Limb (tissue), 2 donors: ENCODE data around the gene AGER.
"Not testable (repeated sequence)": the region's sequence is repeated elsewhere in the genome, so short reads cannot be mapped to it uniquely, and the experiment has no call there.

Experiments
- DNase-seq, 2 donors: peaks; one replicate each; pipeline ENCODE4 v3.0.0-alpha.2; 2016; ENCODE audit errors: extremely low spot score in 2 of 2

The AGER gene

DNA sequence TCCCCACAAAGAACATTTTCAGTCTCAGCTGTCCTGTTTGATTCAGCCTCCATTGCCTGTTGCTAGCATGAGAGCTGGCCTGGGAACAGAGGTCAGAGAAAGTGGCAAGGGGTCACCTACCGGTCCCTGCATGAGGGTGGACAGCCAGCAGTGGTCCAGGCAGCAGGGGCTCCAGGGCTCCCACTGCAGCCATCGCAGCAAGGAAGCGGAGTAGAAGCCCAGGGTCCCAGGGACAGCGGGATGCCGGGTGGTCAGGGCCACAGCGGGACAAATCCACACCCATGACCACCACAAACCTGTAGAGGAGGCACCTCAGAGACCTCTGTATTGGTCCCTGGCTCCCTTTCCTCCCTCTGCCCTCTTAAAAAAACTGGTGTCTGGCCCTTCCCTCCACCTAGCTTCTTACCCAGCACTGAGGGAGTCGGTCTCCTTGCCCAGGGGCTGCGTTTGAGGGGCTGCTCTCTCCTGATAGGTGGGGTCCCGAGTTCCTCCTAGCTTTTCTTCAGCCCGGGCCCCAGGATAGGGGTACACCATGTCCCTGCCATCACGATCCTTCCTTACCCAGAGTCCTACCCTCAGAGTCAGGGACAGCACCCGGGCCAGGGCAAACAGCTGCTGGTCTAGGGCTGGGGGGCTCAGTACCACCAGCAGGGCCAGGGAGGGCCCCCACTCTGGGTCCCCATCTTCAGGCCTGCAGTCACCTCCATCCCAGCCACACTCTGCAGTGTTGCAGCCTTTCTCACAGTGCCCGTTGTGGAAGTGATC lies 16.8 kb upstream of the AGER start:
- DNase-seq = no peak

DNA sequence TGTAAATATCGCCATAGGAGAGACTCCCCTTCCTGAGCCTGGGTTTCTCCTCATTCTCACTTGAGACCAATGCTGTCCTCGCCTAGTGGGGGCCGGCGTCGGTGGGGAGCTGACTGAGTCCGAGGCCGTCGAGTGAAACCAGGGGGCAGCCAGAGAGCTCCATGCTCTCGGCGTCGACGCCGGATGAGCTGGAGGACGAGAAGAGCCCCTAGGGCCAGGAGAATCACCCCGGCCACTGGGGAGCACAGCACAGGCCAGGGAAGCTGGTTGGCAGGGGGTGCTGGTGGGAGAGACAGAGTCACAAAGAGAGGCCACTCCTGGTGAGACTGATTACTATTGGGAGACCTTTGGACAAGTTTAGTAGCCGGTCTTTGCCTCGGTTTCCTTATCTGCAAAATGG lies 14.8 kb upstream of the AGER start:
- DNase-seq = no peak

DNA sequence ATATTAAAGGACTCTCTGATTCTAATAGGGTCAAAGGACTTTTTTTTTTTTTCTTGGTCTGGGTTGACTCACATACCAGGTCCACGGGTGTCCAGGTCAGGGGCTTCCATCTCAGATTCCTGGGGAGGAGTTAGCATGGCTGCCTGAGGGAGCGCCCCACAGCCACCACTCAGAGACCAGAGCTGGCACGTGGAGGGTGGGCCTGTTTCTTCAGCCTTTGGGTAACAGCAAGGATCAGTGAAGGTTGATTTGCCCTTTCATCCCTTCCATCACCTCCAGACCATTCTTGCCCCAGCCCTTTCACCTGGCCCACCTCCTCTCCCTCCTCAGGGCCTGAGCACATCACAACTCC lies 14.3 kb upstream of the AGER start:
- no peak for DNase-seq

DNA sequence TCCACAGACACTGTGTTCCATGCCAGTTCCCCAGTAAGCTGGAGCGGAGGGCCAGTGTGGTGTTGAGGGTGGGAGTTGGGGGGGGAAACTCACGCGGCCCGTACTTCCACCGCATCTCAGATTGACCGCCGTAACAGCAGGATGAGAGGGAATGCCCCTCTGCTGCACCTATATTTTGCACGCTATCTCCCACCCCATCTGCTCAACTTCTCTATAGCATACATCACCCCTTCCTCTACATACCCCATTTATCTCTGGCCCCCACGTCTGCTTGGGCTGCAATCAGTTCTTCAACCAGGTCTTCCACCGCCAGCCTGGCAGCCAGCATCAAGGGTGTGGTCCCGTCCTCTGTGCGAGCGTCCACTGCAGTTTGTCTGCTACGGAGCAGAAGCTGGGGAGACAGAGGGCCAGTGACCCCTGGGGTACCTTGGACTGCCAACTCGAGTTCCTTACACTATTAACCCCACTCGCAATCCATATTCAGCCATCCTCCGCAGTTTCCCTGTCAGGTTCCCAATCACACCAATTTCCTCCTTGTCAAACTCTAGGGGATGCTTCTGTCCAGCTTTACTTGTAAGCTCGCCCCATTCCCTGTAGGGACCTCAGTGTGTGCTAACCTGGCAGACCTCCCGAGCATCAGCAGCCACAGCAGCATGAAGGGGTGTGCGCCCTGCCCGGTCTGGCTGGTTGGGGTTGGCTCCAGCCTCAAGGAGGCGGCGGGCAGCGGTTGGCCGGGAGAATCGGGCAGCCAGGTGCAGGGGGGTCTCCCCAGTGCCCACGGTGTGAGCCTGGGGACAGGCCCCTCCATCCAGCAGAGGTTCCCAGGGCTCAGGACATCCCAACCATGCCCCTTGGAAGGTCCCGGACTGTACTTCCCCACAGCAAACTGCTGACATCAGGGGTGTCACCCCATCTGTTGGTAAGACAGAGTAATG lies 12.9 kb upstream of the AGER start:
- DNase-seq = peak in 1 of 2 donors; percentile 67

DNA sequence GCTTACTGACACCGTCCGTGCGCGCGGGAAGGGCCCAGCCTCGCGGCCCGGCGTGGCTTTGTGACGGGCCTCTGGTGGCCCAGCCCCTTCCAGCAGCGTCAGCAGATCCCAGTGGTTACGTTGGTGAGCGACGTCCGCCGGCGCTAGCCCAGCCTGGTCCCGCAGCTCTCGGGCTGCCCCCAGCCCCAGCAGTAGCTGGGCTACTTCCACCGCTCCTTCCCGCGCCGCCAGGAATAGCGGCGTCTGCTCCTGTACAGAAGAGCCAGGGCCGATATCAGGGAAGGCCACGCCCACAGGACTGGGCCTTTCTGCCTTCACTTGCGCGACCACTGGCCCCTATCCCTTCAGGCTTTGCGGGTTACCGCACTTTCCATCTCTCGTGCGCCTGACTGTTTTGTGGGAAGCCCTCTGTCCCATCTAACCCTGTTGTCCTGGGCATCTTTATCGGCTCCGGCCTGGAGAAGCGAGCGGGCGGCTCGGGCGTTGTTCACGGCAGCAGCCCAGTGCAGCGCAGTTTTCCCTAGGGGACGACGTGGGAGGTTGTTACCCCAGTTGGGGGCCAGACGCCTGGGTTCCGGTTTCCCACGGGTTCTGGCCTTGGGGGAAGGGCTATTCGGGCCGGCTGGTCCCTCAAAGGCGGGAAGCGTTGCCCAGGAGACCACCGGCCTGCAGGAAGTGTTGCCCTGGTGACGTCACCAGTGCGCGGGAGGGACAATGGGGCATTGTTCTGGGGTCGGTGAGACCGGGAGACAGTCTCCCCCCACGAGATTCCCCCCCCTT lies 12.0 kb upstream of the AGER start:
- DNase-seq = peak; percentile 88 to 96

DNA sequence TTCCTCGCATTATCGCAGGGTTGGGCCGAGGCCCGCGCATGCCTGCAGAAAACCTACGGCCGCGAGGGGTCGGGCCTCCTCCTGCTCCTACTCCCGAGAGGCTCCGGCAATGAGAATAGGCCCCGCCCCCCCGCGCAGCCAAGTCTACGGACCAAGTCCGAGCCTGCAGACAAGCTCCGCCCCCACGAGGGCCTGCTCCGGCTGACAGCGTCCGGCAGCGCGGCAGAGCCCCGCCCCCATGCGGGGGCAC lies 11.5 kb upstream of the AGER start:
- peak; percentile 100 for DNase-seq

DNA sequence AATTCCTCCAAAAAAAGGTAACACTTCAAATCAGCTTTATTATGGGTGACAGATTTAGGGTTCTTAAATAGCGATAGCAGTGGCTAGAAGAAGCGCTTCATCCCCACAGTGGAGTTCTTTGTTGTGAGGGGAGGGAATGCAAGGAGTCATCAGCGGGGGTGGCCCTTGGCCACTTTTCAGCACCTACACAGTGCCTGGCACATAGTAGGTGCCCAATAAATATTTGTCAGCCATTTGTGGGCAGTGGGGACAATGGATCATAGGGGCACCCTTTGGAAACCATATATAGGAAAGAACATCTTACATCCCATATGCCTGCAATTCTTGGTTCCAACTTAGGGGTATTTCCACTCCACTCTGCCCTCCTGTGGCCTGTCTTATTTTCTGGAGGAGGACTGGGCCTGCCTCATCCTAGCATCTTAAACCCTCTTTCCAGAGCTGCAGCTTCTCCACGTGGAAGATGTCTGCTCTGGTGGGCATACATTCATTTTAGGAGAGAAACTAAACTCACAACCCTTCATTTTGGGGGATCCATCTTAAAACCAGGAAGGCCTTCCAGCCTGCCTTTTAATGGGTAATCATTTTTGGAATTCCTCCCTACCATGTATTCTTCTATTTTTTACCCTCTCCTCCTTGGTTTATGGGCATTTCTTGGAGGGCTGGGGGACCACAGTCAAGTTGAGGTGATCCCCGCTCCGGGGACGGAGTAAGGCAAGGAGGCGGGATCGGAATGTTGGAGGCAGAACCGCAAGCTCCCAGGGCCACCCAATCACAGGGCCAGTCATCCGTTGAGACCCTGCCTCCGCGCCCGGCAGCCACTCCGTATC lies 11.0 kb upstream of the AGER start:
- peak; percentile 45 to 66 for DNase-seq

DNA sequence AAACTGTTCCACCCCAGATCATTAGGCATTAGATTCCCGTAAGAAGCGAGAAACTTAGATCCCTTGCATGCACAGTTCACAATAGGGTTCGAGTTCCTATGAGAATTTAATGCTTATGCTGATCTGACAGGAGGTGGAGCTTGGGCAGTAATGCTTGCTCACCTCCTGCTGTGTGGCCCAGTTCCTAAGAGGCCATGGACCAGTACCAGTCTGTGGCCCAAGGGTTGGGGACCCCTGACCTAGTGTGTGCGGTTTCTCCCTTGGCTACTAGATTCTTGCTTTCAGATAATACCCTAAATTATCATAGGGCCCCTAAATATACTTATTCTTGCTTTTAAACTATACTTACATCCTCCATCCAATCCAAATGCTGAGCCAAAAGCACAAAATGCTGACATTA lies 10.3 kb upstream of the AGER start:
- no peak for DNase-seq

DNA sequence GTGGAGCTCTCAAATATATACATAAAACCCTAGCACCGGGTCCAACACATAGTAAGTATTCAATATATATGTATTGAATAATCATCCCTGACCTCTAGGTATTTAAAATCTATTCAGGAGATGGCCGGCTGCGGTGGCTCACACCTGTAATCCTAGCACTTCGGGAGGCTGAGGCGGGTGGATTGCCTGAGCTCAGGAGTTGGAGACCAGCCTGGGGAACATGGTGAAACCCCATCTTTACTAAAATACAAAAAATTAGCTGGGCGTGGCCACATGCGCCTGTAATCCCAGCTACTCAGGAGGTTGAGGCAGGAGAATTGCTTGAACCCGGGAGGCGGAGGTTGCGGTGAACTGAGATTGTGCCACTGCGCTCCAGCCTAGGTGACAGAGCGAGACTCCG lies 9.0 kb upstream of the AGER start:
- DNase-seq = not testable (repeated sequence)

DNA sequence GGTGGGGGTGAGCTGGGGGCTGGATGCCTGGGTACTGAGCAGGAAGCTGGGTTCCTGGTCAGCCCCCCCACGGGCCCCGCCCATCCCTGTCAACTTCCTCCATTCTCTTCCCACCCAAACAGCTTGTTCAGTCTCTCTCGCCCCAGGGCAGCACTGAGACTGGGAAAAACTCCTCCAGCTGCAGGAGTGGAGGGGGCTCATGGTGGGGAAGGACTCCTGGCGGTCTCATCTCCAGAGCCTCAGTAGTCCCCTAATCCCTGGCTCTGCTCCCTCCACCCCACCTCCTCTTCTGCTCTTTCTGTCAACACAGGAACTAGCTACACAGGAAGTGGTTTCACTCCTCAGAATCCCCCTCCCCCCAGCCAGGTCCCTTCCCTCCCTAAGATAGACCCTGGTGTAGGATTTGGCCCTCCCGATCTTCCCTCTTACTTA lies 8.6 kb upstream of the AGER start, which contains the start of gene GPSM3:
TSS of gene GPSM3 (minus strand) at position 36 of the 432 bp plus-strand sequence. CDS start 130 bp downstream, outside the sequence.
- peak in 1 of 2 donors; percentile 12 for DNase-seq

DNA sequence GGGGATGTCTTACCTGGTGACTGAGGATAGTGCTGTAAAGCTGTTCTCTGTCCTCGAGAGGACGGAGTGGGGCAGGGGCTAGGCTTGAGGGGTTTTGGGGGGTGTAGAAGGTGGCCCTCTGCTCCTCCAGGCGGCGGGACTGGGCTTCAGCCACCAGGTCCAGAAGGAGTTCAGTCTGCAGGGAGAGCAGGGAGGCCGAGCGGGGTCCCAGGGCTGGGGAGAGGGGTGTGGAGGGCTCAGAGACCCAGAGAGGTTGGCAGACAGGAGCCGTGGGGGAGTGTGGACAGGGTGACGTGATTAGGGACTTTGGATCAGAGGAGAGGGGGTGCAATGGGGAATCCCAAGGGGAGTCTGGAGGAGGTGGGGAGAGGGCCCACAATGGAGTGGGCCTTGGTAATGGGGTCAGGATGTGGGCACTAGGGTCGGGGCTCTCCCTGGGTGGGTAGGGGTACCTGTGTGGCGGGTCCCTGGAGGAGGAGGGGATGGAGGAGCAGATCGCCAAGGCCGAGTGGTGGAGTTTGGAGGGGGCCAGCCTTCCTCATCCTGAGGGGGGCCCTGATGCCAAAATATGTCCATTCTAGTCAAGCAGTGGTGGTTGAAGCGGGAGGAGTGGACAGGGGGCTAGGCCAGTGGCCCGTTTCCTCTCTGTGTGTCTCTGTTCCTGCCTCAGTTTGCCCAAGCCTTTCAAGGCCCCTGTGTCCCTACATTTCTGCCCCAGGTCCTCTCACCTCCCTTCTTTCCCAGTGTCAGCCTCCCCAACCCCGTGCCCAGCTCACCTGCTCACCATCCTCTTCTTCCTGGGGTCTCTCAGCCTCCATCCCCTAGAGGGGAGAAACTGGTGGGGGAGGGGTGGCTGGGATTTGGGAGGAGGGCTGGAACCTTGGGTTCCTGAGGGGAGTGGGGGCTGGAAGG lies 7.9 kb upstream of the AGER start:
- no peak for DNase-seq

DNA sequence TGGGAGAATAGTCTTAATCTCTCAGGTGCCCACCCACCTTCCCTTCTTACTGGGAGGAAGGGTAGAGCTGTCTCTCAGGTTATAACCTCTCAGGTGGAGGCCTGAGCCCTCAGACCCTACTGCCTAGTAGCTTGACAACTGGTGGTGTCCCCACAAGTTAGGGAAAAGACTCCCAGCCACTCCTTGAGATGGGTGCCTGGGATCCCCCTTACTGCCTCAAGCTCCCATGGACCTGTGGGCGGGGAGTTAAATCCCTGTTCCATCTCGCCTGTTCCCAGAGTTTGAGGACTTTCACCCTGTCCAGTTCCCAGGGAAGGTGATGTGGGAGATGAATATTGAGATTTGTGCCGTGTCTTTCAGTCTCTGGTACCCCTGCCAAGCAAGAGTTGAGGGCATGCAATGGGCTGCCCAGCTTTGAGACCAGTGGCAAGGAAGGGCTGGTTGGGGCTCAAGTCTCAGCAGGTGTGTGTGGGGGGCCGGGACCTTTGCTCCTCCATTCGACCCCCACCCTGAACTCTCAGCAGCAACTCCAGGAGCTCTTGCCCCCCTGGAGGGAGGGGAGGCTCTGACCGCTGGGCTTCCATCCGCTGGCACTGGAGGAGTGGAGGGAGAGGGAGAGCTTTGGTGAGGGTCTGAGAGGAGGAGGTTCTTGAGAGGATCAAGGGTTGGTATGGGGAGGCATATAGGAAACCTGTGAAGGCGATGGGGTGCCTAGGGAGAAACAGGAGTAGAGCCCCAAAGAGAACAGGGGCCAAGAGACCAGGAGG lies 7.0 kb upstream of the AGER start:
- peak in 1 of 2 donors; percentile 7 for DNase-seq

DNA sequence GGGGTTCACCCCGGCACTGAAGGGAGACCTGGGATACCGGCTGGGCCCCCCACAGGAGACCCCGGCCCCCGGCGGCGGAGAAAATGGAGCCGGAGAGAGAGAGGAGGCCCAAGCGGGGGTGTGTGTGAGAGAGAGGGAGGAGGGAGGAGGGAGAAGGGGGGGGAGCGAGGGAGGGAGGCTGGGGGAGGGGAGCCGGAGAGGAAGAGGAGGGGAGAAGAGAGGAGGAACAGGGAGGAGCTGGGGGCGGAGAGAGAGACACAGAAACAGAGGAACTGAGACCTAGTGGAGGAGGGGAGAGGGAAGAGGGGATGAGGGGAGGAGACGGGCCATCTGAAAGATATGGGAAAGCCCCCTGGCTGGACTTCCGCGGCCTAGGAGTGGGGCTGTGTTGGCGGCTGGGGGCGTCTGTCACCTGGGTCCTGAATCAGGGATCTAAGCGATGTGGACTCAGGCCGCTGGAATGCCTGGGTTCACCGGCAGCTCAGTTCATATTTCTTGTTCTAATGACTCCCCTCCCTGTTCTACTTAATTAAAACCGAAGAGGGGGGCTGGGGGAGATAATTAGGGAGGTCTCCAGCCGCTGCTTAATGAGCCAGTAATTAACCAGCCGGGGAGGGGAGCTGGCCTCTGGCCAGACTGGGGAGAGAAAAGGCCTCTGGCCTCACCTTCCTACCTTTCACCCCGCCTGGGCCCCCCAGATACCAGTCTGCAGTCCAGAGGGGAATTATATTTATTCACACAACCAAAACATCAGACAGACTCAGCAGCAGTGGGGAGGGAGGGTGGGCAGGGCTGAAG lies 6.2 kb upstream of the AGER start, which contains the start of gene PBX2:
TSS of gene PBX2 (minus strand) at position 149 of the 798 bp plus-strand sequence. CDS start 287 bp downstream, outside the sequence.
- DNase-seq = peak; percentile 96

DNA sequence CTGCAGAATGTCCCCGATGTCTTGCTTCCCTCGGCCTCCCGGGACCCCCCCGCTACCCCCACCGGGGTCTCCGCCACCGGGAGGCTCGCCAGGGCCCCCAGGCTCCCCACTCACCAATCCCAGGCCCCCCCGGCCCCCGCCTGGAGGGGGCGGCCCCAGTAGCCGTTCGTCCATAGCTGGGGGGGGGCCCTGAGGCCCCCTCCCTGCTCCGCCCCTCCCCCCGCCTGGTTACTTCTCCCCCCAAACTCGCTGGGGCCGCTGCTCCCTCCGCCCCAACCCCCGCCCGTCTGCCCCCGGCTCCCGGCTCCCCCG lies 5.6 kb upstream of the AGER start:
- peak in 1 of 2 donors; percentile 18 for DNase-seq

DNA sequence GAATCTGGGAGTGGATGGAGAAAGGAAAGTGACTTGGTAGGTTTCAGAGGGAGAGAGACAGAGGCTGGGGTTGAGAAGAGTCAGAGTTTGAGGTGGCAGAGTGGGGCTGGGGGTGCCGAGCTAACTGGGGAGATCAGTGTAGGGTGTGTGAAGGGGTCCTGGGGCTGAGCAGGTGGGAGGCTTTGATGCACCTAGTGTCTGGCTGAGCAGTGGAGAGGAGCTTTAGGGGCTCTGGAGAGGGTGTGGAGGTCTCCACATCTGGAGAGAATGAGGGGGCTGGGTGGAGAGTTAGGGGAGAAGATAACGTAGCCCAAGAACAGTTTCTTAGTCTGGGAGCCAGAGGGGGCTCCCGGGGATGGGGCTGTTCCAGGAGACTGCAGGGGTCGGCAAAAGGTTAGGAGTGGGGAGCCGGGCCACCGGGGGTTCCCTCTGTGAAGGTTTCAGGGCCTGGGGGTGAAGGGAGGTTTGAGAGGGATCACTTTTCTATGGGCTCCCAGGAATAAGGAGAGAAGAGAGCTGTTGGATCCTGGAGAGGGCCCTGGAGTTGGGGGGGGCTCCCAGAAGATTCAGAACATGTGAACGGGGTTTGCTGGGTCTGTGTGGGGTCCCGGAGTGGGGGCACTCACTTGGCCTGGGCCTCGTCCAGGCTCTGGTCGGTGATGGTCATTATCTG lies 5.2 kb upstream of the AGER start:
- peak in 1 of 2 donors; percentile 62 for DNase-seq

DNA sequence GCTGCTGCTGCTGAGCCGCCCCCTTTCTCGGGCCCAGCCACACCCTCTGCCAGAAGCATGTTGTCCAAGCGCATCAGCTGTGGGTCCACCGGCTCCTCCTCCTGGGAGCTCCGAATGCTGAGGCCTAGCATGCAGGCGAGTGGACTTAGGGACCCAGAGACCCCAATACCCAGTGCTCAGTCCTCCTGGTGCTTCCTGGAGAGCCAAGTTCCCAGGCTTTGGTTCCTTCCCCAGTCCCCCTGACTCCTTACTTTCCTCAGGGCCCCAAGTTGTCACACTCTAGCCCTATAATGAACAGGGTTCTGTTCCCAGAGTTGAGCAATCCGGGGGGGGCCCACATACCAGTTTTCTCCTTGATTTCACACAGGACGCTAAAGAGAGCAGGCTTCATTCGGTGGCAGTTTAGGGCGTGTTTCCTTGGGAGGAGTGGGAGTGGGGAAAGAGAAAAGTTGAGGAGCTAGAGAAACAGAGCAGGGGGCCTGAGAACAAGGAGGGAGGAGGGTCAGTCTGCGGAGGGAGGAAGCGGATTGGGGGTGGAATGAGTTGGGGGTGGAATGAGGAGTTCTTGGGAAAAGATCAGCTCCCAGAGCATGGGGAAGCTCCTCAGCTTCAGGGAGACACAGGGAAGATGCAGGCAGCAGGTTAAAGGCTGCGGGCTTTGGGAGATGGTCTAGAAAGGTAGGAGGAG lies 4.5 kb upstream of the AGER start:
- DNase-seq = no peak

DNA sequence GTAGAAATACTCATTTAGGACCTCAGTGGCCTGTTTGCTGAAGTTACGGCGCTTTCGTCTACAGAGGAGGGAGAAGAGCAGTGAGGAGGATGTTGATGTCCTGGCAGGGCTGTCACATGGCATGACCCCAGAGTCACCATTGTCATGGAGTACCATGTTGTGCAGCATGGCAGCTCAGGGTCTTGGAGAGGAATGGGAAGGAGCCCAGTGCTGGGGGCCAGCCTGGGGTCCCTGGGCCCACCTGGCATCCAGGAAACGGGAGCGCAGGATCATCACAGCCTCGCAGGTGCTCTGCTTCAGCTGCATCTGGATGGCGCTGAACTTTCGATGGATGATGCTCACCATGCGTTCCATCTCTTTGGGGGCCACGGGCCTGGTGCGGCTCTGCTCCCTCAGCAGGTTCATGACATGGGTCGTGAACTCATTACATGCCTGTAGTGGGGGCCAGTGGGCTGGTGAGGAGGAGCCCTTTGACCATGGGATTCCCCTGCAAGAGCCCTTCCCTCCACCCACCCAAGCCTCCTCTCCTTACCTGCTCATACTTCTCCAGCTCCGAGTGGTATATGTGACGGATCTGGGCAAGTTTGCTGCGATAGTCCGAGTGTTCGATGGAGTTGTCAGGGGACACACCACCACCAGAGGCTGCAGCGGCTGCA lies 3.8 kb upstream of the AGER start:
- DNase-seq = not testable (repeated sequence)
